GM18873 (cell line): ENCODE results near the gene C1QC.

ENCODE experiments used
- ATAC-seq: cut with Tn5 transposase; IDR thresholded peaks from one replicate; pipeline ENCODE4 v1.9.1; 2021; ENCODE audit warnings: mild to moderate bottlenecking, moderate library complexity, moderate number of reproducible peaks; ENCODE audit not compliant: unreplicated experiment, low FRiP score

C1QC gene

GRCh38 chr1:22618056-22618455 is 25.4 kb upstream of the C1QC start:
- no peak for ATAC-seq

GRCh38 chr1:22619252-22619651 is 24.2 kb upstream of the C1QC start:
- no peak for ATAC-seq

- ATAC-seq, result no peak
Measured at GRCh38 chr1:22619798-22620197, 23.6 kb upstream of the C1QC start.

- no peak for ATAC-seq
Measured at GRCh38 chr1:22621761-22622160, 21.7 kb upstream of the C1QC start.

GRCh38 chr1:22625262-22625925 is 18.0 kb upstream of the C1QC start:
- no peak for ATAC-seq

- no peak for ATAC-seq
Measured at GRCh38 chr1:22626237-22627157, 16.9 kb upstream of the C1QC start.

GRCh38 chr1:22627331-22627730 is 16.1 kb upstream of the C1QC start:
- ATAC-seq, result no peak

- ATAC-seq, result no peak
Measured at GRCh38 chr1:22628698-22629444, 14.6 kb upstream of the C1QC start.

GRCh38 chr1:22629886-22630285 is 13.5 kb upstream of the C1QC start:
- ATAC-seq, result no peak

- ATAC-seq, result no peak
Measured at GRCh38 chr1:22633697-22634463, 9.6 kb upstream of the C1QC start.

- no peak for ATAC-seq
Measured at GRCh38 chr1:22635436-22635835, 8.0 kb upstream of the C1QC start.

GRCh38 chr1:22636353-22636752 is 7.1 kb upstream of the C1QC start, which contains the start of gene C1QA:
C1QA (plus strand) TSS chr1:22636628; CDS start chr1:22637617, 989 bp downstream.
- ATAC-seq, result no peak

GRCh38 chr1:22636927-22637326 is 6.5 kb upstream of the C1QC start:
- no peak for ATAC-seq

GRCh38 chr1:22637907-22638445 is 5.5 kb upstream of the C1QC start:
- ATAC-seq, result no peak

- no peak for ATAC-seq
Measured at GRCh38 chr1:22638476-22639234, 4.8 kb upstream of the C1QC start.

GRCh38 chr1:22639286-22639685 is 4.1 kb upstream of the C1QC start:
- ATAC-seq, result no peak

GRCh38 chr1:22641247-22641646 is 2.2 kb upstream of the C1QC start:
- ATAC-seq, result no peak

GRCh38 chr1:22641906-22642636 is 1.4 kb upstream of the C1QC start:
- ATAC-seq, result no peak

GRCh38 chr1:22643928-22644327 is 495 bp downstream of the C1QC start:
- ATAC-seq, result no peak
